HG03354 (cell line): ENCODE measurements around the gene FAM53B.

Experiments used
- ATAC-seq: cut with Tn5 transposase; IDR thresholded peaks from one replicate; pipeline ENCODE4 v1.9.1; 2021; ENCODE audit warnings: mild to moderate bottlenecking; ENCODE audit not compliant: unreplicated experiment, poor library complexity, severe bottlenecking

FAM53B gene

DNA sequence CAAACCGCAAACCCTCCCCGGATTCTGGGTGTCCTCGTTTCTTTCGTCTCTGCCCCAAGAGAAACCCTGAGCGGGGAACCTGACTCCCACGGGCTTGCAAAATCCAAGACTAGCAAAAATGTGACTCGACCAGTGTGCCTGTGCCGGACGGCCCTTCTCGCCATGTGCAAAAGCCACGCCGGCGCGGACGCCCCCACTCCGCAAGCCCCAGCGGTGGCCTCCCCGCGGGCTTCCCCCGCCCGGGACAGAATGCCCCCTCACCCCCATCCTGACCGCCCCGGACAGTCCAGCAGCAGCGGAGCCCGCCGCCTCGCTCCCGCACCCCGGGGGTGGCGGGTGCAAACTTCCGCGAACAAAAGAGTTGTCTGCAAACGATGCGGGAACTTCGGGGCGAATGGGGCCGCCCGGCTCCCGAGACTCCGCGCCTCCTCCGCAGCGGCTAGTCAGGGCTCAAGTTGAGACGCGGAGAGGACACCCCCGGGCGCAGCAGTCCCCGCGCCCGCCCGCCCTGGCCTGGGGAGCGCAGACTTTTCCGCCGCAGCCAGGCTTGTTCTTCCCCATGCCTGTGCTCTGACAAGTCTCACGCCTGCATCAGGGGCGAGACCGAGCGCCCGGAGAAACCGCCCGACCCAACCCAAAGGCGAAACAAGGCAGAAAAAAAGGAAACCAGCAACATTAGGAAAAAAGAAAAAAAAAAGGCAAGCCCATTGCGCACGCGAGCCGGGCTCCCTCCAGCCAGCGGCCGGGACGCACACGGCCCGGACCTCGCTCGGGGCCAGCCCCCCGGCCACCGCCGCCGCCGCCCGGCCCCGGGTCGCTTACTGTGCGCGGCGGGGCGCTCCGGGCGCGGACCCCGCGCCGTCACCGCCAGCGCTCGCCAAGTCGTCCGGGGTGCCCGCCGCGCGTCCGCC is 732 bp downstream of the FAM53B start:
- no peak for ATAC-seq

DNA sequence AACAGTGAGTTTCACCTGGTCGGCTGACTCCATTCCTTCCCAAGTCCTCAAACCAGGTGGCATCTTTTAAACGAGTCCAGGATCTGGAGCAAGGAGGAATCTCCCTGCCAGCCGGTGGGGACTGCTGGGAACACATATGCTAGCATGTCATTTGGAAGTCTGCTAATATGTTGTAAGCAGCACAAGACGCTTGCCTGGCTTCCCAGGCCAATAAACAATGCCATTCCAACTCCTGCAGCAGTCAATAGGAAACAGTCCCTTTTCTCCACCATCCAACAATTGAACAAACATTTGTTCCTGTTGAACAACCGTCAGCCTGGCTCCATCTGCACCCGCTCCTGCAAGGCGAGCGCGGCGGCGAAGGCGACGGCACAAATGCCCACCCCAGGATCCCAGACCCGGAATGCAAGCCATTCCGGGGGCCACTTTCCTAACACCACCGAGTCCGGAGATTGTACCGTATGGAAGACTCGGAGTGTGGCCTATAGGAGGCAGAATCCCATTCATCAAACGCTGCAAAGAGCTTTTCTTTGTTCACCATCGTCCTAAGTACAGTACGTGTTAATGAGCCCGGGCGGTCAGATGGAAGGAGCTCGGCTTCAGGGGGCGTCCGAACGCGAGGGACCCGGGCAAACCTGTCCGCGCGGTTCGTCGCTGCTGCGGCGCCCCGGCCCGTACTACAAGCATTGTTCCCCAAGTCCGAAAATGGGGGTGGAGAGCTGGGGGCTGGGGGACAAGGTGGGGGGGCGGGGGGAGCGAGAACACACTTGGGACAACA is 1.6 kb downstream of the FAM53B start:
- no peak for ATAC-seq

DNA sequence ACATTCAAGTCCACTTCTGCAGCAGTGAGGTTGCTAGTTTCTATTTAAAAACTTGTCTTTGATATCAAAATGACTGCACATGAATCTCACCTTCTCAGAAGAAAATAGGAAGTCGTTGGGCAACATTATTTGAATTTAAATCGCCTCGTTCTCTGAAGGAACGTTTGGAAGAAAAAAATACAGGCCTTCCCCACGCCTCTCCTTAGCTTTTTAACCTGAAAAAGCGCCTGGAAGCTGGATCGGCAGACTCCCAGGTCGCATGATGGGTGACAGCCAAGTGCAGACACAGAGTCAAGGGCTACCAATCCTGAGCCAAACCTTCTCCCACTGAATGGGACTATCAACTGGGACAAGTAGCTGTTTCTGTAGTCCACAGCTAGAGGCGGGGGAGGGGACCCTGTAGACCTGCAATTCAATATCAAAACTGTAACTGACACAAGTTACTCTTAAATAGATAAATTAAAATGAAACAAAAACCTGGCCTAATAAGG is 2.2 kb downstream of the FAM53B start:
- no peak for ATAC-seq

- ATAC-seq, result peak; percentile 53
These were observed 2.8 kb downstream of the FAM53B start for GRCh38 chr10:124741281-124741921.

DNA sequence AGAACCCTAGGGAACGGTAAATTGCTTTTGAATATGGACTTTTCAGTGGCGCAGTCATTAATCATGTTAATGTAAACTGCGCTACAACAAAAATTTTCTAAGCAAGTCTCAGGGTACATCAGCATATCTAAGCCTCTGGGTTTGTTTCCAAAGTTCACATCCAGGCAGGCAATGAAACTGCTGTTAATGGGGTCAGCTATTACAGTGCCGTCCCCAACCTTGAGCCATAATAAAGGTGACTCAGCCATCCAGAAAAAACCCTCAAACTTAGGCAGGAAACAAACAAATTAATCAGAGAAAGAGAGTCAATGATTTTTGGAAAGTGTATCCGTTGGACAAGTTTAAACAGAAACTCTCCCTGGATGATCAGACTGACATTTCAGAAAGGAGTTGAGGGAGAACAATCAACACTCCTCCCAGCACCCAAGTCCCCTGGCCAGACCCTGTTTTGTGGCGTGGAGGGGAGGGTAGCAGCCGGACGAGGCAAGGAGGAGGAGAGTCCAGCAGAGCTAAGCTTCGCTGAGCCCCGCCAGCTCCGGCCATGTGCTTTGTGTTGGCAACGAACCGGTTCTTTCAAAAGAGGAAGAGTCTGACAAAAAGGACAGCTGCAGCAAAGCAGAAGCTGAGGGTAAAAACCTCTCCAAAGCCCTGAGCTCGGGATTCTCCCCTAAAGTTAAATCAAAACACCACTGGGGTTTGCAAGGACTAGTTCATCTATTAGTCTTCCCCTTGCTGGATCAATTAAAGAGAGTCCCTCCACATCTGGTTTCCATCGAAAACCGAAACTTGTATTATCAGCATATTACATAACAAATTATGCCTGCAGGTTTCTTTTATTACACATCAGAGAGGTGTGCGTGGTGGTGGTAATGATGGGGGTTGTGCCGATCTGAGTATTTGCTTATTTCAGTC is 3.6 kb downstream of the FAM53B start:
- peak; percentile 23 for ATAC-seq

DNA sequence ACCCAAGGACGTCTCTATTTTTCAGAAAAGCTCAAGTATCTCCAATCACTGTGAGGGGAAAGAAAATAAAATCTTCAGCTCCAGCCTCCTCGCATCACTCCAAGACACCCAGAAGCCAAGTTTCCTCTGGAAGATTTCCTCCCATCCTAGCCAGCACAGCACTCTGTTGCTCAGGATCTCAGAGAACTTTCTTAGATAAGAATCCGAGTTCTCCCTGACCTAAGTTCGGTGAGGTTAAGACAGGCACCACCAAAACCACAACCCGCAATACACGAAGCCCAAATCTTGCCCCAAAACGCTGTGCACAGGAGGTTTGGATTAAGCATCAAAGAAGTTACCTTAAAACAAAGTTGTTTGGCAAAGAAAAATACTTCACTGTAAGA is 4.2 kb downstream of the FAM53B start:
- no peak for ATAC-seq

DNA sequence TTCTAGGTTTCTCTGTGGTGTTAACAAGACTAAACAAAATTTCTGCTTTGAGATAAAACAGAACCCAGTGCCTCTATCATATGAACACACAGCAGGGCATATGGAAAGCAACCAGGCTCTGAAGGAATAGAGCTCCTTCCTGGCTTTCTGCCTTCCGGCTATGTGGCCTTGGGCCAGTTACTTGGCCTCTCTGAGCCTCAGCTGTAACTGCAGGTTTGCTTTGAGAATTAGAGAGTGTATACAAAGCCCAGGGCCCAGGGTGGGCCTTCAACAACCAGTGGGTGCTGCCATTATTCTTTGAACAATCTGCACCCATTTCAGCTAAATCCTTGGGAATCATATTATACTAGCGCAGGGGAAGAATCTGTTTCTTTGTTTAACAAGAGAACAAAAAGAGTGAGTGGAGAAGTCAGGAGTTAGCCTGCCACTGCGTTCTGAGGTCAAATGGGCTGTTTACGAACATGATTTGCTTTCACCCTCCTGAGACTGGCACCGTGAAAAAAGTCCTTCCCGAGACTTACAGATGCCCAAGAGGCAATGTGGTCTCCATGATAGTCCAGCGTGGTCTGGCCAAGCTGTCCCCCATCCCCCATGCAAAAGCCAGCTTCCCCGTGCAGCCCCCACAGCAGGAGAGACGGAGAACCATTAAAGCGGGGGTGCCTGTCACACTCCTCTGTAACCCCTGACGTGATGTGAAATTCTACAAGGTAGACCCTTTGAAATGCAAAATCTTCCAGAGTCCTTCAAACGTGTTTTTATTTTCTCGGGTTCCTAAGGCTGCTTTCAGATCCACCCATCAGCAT is 4.9 kb downstream of the FAM53B start:
- no peak for ATAC-seq

- no peak for ATAC-seq
These were observed 5.7 kb downstream of the FAM53B start for GRCh38 chr10:124738441-124738840.

DNA sequence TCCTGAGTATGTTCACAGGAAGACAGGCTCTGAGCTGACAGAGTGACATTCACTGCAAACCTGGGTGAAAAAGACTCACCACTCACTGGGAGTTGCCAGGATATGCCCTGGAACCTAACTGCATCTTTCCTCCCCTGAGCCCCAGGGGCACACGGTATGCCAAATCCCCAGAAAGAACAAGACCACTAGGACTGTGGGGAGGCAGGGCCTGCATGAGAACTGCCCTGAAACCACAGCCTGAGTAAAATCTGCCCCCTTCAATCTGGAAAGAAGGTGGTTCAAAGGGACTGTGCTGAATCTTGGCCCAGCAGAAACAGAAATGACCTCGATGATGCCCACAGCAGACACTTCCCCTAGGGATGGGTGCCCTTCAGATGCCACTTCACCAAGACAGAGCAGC is 6.5 kb downstream of the FAM53B start:
- no peak for ATAC-seq

DNA sequence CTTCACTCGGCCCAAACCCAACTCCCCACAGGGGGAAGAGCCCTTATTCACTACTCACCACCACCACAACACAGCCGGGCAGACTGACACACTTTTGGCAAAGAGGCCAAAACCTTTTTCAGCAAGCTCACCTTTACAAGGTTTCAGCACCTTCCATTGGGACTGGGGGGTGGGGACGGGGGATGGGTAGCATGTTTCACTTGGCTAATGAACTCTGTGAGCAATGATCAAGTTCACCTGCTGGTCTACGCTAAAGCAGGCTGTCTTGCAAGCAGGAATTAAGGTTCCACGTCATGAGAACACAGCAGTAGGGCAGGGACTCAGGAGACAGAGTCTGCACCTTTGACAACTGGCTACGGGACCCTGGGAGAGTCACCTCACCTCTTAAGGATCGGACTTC is 7.0 kb downstream of the FAM53B start:
- ATAC-seq, result no peak

DNA sequence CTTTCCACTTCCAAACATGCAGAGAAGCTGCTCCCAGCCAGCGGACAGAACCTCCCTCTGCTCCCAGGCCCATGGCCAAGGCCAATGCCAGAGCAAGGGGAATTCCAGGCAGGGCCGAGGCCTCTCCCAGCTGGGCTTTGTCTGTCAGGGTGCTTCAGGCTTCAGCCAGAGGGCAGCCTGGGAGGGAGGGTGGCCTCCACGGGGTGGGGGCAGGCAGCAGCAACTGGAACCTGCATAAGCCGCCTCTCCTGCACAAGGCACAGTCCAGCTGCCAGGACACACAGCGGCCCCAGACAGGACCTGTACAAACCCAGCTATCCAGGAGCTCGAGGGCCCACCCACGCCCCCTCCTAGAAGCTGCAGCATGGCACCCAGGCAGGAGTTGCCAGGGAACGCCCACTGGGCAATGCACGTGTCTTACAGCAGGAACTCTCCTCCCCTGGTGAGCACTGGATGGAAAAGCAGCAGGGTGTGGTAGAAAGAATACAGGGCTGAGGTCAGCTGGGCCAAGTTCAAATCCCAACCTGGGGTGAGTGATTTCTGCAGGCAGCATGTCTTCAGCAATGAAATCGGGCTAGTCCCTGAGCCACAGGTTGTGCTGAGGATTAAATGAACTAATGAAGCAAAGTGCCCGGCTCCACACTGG is 7.6 kb downstream of the FAM53B start:
- ATAC-seq, result no peak

DNA sequence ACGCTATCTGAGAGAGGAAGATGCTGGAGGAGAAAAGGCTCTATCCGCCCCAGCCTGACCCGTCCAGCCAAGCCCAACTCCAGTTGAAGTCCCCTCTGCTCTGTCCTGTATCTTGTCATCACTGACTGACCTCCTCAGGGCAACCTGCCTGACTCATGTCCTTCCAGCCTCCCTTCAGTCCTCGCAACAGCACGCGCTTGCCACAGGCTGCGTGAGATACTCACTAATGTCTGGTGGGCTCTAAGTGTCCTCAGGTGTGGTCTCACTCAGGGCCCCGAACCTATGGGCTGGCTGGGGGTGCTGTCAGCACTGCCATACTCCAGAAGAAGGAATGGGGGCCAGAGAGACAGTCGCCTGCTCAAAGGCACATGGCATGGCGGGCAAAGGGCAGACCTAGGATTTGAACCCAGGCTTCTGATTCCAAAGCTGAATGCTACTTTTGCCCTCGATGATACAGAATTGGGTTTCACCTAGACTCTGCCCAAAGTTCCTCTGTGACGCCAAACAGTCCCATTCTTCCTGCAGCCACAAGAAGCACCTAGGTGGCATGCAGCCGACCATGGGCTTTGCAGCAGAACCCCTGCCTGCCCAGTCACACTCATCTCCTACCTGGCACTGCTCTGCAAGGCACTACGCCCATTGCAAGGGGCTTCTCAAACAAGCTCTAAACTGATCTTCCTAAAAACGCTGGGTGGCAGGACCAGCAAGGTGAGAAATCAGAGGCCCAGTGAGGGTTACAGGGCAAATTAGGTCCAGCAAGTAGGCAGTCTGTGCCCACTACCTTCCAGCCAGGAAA is 8.5 kb downstream of the FAM53B start:
- no peak for ATAC-seq

GRCh38 chr10:124734311-124735166 is 9.6 kb downstream of the FAM53B start:
- no peak for ATAC-seq

- ATAC-seq, result no peak
These were observed 10.5 kb downstream of the FAM53B start for GRCh38 chr10:124733571-124734245.

DNA sequence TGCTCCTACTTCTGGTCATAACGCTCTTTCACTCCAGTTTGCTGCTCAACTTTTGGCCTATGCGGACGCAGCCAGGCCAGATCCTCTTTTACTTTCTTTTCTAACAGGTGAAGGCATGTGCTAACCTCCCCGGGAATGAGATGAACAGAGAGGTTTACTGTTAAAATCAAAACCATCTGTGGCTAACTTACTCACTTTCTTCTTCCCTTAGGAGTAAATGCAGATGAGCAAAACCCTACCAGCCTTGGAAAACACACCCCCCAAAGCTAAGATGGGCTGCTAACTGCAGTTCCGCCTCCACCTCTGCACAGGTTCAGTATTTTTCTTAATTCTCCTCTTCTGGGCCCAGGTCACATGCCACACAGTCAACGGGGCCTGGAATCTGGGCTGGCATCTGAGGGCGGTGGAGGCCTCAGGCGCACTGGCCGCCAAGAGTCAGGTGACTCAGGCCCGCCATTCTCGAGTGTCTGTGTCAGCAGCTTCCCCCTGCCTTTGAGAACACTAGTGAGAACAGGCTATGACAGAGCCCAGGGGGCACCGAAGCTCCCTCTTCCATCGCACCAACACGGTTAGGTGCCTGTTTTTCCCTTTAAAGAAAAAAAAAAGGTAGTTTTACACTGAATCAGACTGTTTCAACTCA is 11.1 kb downstream of the FAM53B start:
- ATAC-seq, result peak; percentile 68
